HG03575 (cell line): ENCODE data around the gene AKAP8.
"Not testable (repeated sequence)": the region's sequence is repeated elsewhere in the genome, so short reads cannot be mapped to it uniquely, and the experiment has no call there.

Experiments
- ATAC-seq: cut with Tn5 transposase; IDR thresholded peaks from one replicate; pipeline ENCODE4 v1.9.1; 2021; ENCODE audit not compliant: unreplicated experiment, insufficient number of reproducible peaks, low FRiP score; ENCODE audit errors: extremely low read depth

AKAP8 gene

GRCh38 chr19:15354566-15355296, 24.9 kb downstream of the AKAP8 start:
- no peak for ATAC-seq

- no peak for ATAC-seq
Measured at GRCh38 chr19:15353908-15354307, 25.7 kb downstream of the AKAP8 start.

GRCh38 chr19:15352535-15352934, 27.1 kb downstream of the AKAP8 start:
- not testable (repeated sequence) for ATAC-seq

GRCh38 chr19:15341328-15341727, 38.3 kb downstream of the AKAP8 start:
- not testable (repeated sequence) for ATAC-seq

GRCh38 chr19:15340086-15340485, 39.5 kb downstream of the AKAP8 start:
- no peak for ATAC-seq

GRCh38 chr19:15337202-15337601, 42.4 kb downstream of the AKAP8 start:
- ATAC-seq = no peak

GRCh38 chr19:15335992-15336391, 43.6 kb downstream of the AKAP8 start:
- not testable (repeated sequence) for ATAC-seq

- ATAC-seq = no peak
Measured at GRCh38 chr19:15332311-15332996, 47.1 kb downstream of the AKAP8 start, which contains the start of gene BRD4. BRD4 (minus strand) TSS chr19:15332539; CDS start chr19:15273099, 59,440 bp downstream.

- ATAC-seq = no peak
Measured at GRCh38 chr19:15331419-15332310, 47.9 kb downstream of the AKAP8 start.

GRCh38 chr19:15330801-15331418, 48.7 kb downstream of the AKAP8 start:
- ATAC-seq = no peak

- ATAC-seq = no peak
Measured at GRCh38 chr19:15328312-15328711, 51.3 kb downstream of the AKAP8 start.

GRCh38 chr19:15324791-15325519, 54.6 kb downstream of the AKAP8 start:
- no peak for ATAC-seq

- ATAC-seq = no peak
Measured at GRCh38 chr19:15323496-15324235, 55.9 kb downstream of the AKAP8 start.

GRCh38 chr19:15321739-15322138, 57.8 kb downstream of the AKAP8 start:
- ATAC-seq = no peak

- no peak for ATAC-seq
Measured at GRCh38 chr19:15320116-15320515, 59.5 kb downstream of the AKAP8 start.

GRCh38 chr19:15318241-15318691, 61.3 kb downstream of the AKAP8 start:
- ATAC-seq = no peak

- ATAC-seq = no peak
Measured at GRCh38 chr19:15317392-15318071, 62.1 kb downstream of the AKAP8 start.
